H1 (cell line): ENCODE measurements around the gene SHISA8. TPM values are rescaled to one million over a fixed set of nuclear protein-coding genes. Genes with fewer than 3 reads are reported as not detected.

Source experiments
- CTCF ChIA-PET: fragments of 300-600 bp; sonication (Branson Sonifier 250); formaldehyde crosslinking; loops from one replicate; lab custom pipeline; 2021; ENCODE audit not compliant: partially characterized antibody; lab: Charles Lee
- POLR2A ChIA-PET: fragments of 300-600 bp; sonication (Branson Sonifier 250); formaldehyde crosslinking; loops from one replicate; lab custom pipeline; 2021; ENCODE audit warnings: inconsistent platforms; ENCODE audit not compliant: partially characterized antibody; lab: Charles Lee
- DNase-seq, 2 experiments: peaks; one replicate each; pipeline versions ENCODE4 v3.0.0 to v3.0.0-alpha.2; 2010 to 2022; ENCODE audit warnings: low spot score in 2 of 2, low read depth in 1 of 2, mixed read lengths in 1 of 2
- FAIRE-seq: peaks from 2 replicates; lab custom pipeline; 2011; peaks lifted over from hg19 to GRCh38; lab: Jason Lieb, UNC
- H2AFZ ChIP-seq: 2 replicates; pipeline ENCODE4 v1.8.1; 2012; ENCODE audit warnings: low read length, inconsistent platforms
- H2AK5ac ChIP-seq: 2 replicates; pipeline ENCODE4 v1.6.1; 2013; ENCODE audit warnings: low read depth, low read length
- H2BK120ac ChIP-seq: replicated peaks from 2 replicates; pipeline ENCODE3; 2013; ENCODE audit warnings: low read depth, low read length, inconsistent platforms
- H2BK12ac ChIP-seq: 2 replicates; pipeline ENCODE4 v1.6.1; 2013; ENCODE audit warnings: low read depth, low read length
- H2BK15ac ChIP-seq: 2 replicates; pipeline ENCODE4 v1.6.1; 2013; ENCODE audit warnings: low read length
- H2BK20ac ChIP-seq: 2 replicates; pipeline ENCODE4 v1.6.1; 2013; ENCODE audit warnings: low read length
- H2BK5ac ChIP-seq: 2 replicates; pipeline ENCODE4 v1.6.1; 2013; ENCODE audit warnings: low read depth, low read length
- H3K14ac ChIP-seq: 2 replicates; pipeline ENCODE4 v1.6.1; 2013; ENCODE audit warnings: inconsistent platforms; ENCODE audit not compliant: insufficient read length
- H3K18ac ChIP-seq: 2 replicates; pipeline ENCODE4 v1.6.1; 2013; ENCODE audit warnings: low read length; ENCODE audit errors: extremely low read depth
- H3K23ac ChIP-seq: 2 replicates; pipeline ENCODE4 v1.6.1; 2013; ENCODE audit warnings: inconsistent platforms; ENCODE audit not compliant: insufficient read length
- H3K23me2 ChIP-seq: 2 replicates; pipeline ENCODE4 v1.6.1; 2013; ENCODE audit warnings: low read depth, low read length
- H3K27ac ChIP-seq: 2 replicates; pipeline ENCODE4 v1.6.1; 2011; ENCODE audit warnings: low read depth, low read length, inconsistent platforms
- H3K27me3 ChIP-seq, 4 experiments: replicated peaks in 1 of 4; 1 replicate in 1 of 4; 2 replicates in 3 of 4; pipeline versions ENCODE4 v1.6.1 to v1.8.1; 2011 to 2013; ENCODE audit warnings: low read length in 3 of 4, mild to moderate bottlenecking in 3 of 4, inconsistent platforms in 2 of 4, mixed read lengths in 2 of 4, moderate library complexity in 1 of 4; ENCODE audit not compliant: control insufficient read depth in 3 of 4, insufficient read depth in 3 of 4; ENCODE audit errors: extremely low read depth in 1 of 4
- H3K36me3 ChIP-seq, 4 experiments: 2 replicates each; pipeline versions ENCODE4 v1.6.1 to v1.8.1; 2011 to 2013; ENCODE audit warnings: mild to moderate bottlenecking in 4 of 4, low read length in 3 of 4, moderate library complexity in 2 of 4, control low read depth in 1 of 4, inconsistent platforms in 1 of 4; ENCODE audit not compliant: insufficient read depth in 4 of 4, control insufficient read depth in 2 of 4
- H3K4ac ChIP-seq: replicated peaks from 2 replicates; pipeline ENCODE3; 2013; ENCODE audit warnings: low read length, low read depth, mixed read lengths, inconsistent platforms; ENCODE audit not compliant: insufficient read length
- H3K4me1 ChIP-seq, 4 experiments: replicated peaks in 1 of 4; 1 replicate in 1 of 4; 2 replicates in 3 of 4; pipeline versions ENCODE4 v1.6.1 to v1.8.1; 2011 to 2013; ENCODE audit warnings: low read length in 3 of 4, inconsistent platforms in 2 of 4, mixed read lengths in 1 of 4; ENCODE audit not compliant: insufficient read depth in 4 of 4, control insufficient read depth in 3 of 4
- H3K4me2 ChIP-seq, 2 experiments: 2 replicates each; pipeline versions ENCODE4 v1.6.1 to v1.8.1; 2011 to 2013; ENCODE audit warnings: low read depth in 2 of 2, low read length in 2 of 2, control low read depth in 1 of 2, inconsistent platforms in 1 of 2, mild to moderate bottlenecking in 1 of 2; ENCODE audit not compliant: insufficient read depth in 1 of 2
- H3K4me3 ChIP-seq, 4 experiments: fragments of 200-600, 300-600 bp in 1 of 4; sonication (generic), shearing (Covaris generic), sonication (Bioruptor Twin) in 1 of 4; 2 replicates each; pipeline versions ENCODE4 v1.5.1 to v1.8.1; 2011 to 2016; ENCODE audit warnings: low read length in 4 of 4, low read depth in 3 of 4, control low read depth in 2 of 4, inconsistent platforms in 2 of 4, mild to moderate bottlenecking in 2 of 4, mixed read lengths in 1 of 4, moderate library complexity in 1 of 4; ENCODE audit not compliant: insufficient read depth in 2 of 4; ENCODE audit errors: extremely low read depth in 1 of 4
- H3K56ac ChIP-seq: replicated peaks from 2 replicates; pipeline ENCODE3; 2013; ENCODE audit warnings: low read depth, mild to moderate bottlenecking, mixed read lengths, low read length, inconsistent platforms; ENCODE audit not compliant: insufficient read length
- H3K79me1 ChIP-seq: 2 replicates; pipeline ENCODE4 v1.6.1; 2013; ENCODE audit warnings: low read depth, low read length, control low read depth
- H3K79me2 ChIP-seq, 2 experiments: 2 replicates each; pipeline versions ENCODE4 v1.6.1 to v1.8.1; 2012 to 2013; ENCODE audit warnings: low read length in 2 of 2, mild to moderate bottlenecking in 2 of 2, inconsistent platforms in 1 of 2; ENCODE audit not compliant: insufficient read depth in 2 of 2, control insufficient read depth in 1 of 2
- H3K9ac ChIP-seq, 4 experiments: replicated peaks in 1 of 4; 1 replicate in 1 of 4; 2 replicates in 3 of 4; pipeline versions ENCODE4 v1.6.1 to v1.8.1; 2011 to 2013; ENCODE audit warnings: low read depth in 3 of 4, low read length in 3 of 4, control low read depth in 2 of 4, mild to moderate bottlenecking in 2 of 4, moderate library complexity in 2 of 4, inconsistent platforms in 1 of 4; ENCODE audit errors: extremely low read depth in 1 of 4
- H3K9me3 ChIP-seq, 2 experiments: 2 replicates each; pipeline versions ENCODE4 v1.6.1 to v1.8.1; 2012 to 2013; ENCODE audit warnings: mild to moderate bottlenecking in 2 of 2, moderate library complexity in 2 of 2, control low read depth in 1 of 2, inconsistent platforms in 1 of 2, low read depth in 1 of 2, low read length in 1 of 2, mixed read lengths in 1 of 2; ENCODE audit not compliant: insufficient read depth in 2 of 2
- H4K20me1 ChIP-seq, 2 experiments: replicated peaks in 1 of 2; 2 replicates each; pipeline versions ENCODE3 to v1.8.1; 2011 to 2013; ENCODE audit warnings: inconsistent platforms in 2 of 2, low read length in 2 of 2, mild to moderate bottlenecking in 1 of 2; ENCODE audit not compliant: insufficient read depth in 2 of 2, control insufficient read depth in 1 of 2
- H4K5ac ChIP-seq: 2 replicates; pipeline ENCODE4 v1.6.1; 2013; ENCODE audit warnings: low read length, low read depth, mixed read lengths, inconsistent platforms; ENCODE audit not compliant: insufficient read length
- H4K8ac ChIP-seq: 2 replicates; pipeline ENCODE4 v1.8.0; 2013; ENCODE audit warnings: mild to moderate bottlenecking, moderate library complexity, low read length, inconsistent platforms; ENCODE audit not compliant: insufficient read depth; ENCODE audit errors: extremely low read depth
- H4K91ac ChIP-seq: replicated peaks from 2 replicates; pipeline ENCODE3; 2013; ENCODE audit warnings: low read length, mixed read lengths, inconsistent platforms; ENCODE audit not compliant: insufficient read length
- ASH2L ChIP-seq: fragments of 200-600, 300-600 bp; sonication (generic); IDR thresholded peaks from one replicate; pipeline ENCODE4 v1.7.1; 2017; ENCODE audit warnings: low read length
- CHD2 ChIP-seq: IDR thresholded peaks from 2 replicates; pipeline ENCODE4 v1.6.1; 2012; ENCODE audit warnings: low read length, improper control_type of control experiment
- FOSL1 ChIP-seq: IDR thresholded peaks from 2 replicates; pipeline ENCODE4 v1.6.1; 2011; ENCODE audit warnings: mild to moderate bottlenecking, low read depth, low read length, moderate library complexity; ENCODE audit not compliant: insufficient read depth
- KDM4A ChIP-seq: IDR thresholded peaks from one replicate; pipeline ENCODE4 v1.7.1; 2012; ENCODE audit warnings: low read depth, mild to moderate bottlenecking, moderate library complexity, low read length, inconsistent platforms; ENCODE audit not compliant: severe bottlenecking
- MAFK ChIP-seq: IDR thresholded peaks from 2 replicates; pipeline ENCODE4 v1.6.1; 2012; ENCODE audit warnings: low read depth, mild to moderate bottlenecking, improper control_type of control experiment, low read length
- POLR2A ChIP-seq, 2 experiments: IDR thresholded peaks; 1 replicate in 1 of 2; 2 replicates in 1 of 2; pipeline ENCODE4 v1.6.1; 2011; ENCODE audit warnings: low read depth in 2 of 2, low read length in 2 of 2, mild to moderate bottlenecking in 2 of 2; ENCODE audit errors: control extremely low read depth in 1 of 2
- SUZ12 ChIP-seq: fragments of 200-600 bp; sonication (generic); IDR thresholded peaks from 2 replicates; pipeline ENCODE4 v1.6.1; 2012; ENCODE audit warnings: mild to moderate bottlenecking, inconsistent platforms, low read length, moderate library complexity, mixed read lengths
- TAF1 ChIP-seq: IDR thresholded peaks from 2 replicates; pipeline ENCODE4 v1.6.1; 2011; ENCODE audit warnings: mild to moderate bottlenecking, low read depth, low read length
- TEAD4 ChIP-seq: IDR thresholded peaks from 2 replicates; pipeline ENCODE4 v1.6.1; 2012; ENCODE audit warnings: low read depth, low read length, inconsistent platforms, mixed read lengths
- WGBS, 2 experiments: shearing (Covaris generic) in 1 of 2; methylation state at CpG; one replicate each; pipeline versions ENCODE4 v1.1.6 to v1.1.7; 2013 to 2015; ENCODE audit warnings: low lambda C conversion rate in 2 of 2, mixed read lengths in 2 of 2, inconsistent platforms in 1 of 2, low coverage in 1 of 2, missing lambda C conversion rate in 1 of 2; ENCODE audit not compliant: insufficient replicate concordance in 2 of 2, insufficient coverage in 1 of 2, insufficient read length in 1 of 2; ENCODE audit errors: extremely low coverage in 1 of 2, missing lambda C conversion rate in 1 of 2; 5-methylcytosine and 5-hydroxymethylcytosine counted together
- polyA plus RNA-seq, 7 experiments: library from polyadenylated mRNA; depleted of rRNA in 3 of 7; stranded (reverse) in 5 of 7; unstranded in 2 of 7; fragments of >200 nt in 5 of 7; fragments of 200-250 nt in 2 of 7; gene quantifications; 1 replicate in 5 of 7; 2 replicates in 1 of 7; 4 replicates in 1 of 7; pipeline versions ENCODE4 v1.2.1 to v1.2.3, GENCODE V29; 2011 to 2013; ENCODE audit warnings: missing spikeins in 2 of 7, mixed read lengths in 2 of 7
- total RNA-seq: library from RNA; stranded (reverse); fragmentation: NEBNext Ultra II Directional; extraction: Animal tissue kit (Norgen Biotek cat#: 25700); gene quantifications from 2 replicates; pipeline ENCODE4 v1.2.1, GENCODE V29; 2021
- TF ChIP-seq, protein P1 (sequence below): IDR thresholded peaks from 2 replicates; pipeline ENCODE4 v1.6.1; 2011; ENCODE audit warnings: low read depth, mild to moderate bottlenecking, low read length; ENCODE audit not compliant: insufficient read depth

Gene SHISA8
- total and polyA plus RNA-seq, 2 of the 8 experiments (the other 6 are each of a cell fraction or from before 2014, with no cell fraction given) = 0.14 to 0.89 TPM

DNA sequence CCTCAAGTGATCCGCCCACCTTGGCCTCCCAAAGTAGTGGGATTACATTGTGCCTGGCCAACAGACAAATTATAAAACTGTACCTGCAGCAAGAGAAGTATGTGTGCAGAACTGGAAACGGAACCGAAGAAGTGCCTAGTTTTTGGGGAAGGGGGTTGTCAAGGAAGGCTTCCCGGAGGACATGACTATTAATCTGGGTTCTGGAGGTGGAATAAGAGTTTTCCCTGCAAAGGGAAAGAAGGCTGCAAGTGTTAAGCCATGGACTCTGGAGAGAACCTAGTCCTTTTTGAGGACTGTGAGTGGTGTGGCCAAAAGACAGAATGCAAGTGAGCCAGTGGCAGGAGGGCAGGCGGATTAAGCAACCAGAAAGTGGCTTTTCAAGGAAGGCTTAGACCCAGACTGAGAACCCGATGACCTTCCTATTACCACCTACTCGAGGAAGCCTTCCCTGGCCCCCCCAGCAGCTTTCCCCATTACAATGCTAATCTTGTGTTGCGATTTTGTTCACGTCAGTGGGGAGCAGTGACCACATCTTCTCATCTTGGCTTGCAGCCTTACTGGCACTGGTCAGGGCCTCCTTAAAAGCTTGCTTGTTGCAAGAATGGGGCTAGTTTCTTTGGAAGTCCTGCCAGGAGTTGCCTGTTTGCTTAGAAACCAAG lies 48.7 kb upstream of the SHISA8 start:
- CTCF ChIA-PET = interaction anchor here (0.6 to 10.8 kb wide), 9 partner anchors 12 to 154 kb away, joined by 3 to 116 read pairs (median 3); partner anchors contain the start of genes CENPM, NAGA and NDUFA6
- H3K23ac ChIP-seq = no peak overlapping the region
- POLR2A ChIA-PET = interaction anchor here (1.3 to 1.7 kb wide), 2 partner anchors 17 to 38 kb away, joined by 3 to 6 read pairs; partner anchors contain the start of gene CENPM
- H3K23me2 ChIP-seq = no peaks in the 10 kb centered on the region
- no peak overlapping the region for H2BK15ac ChIP-seq
- no peak overlapping the region for H3K4me3 ChIP-seq
- FAIRE-seq = no peak
- no peak overlapping the region for H3K4ac ChIP-seq
- H4K5ac ChIP-seq = no peak overlapping the region
- H2BK120ac ChIP-seq = no peak overlapping the region
- H4K91ac ChIP-seq = no peak overlapping the region
- H4K8ac ChIP-seq = no peak overlapping the region
- H3K79me1 ChIP-seq = no peaks in the 10 kb centered on the region
- H3K4me2 ChIP-seq = peak overlapping the region in 1 of 2 experiments; percentile 9; a peak in 1 of 4 replicates
- no peak overlapping the region for H2BK5ac ChIP-seq
- DNase-seq = no peak
- TF ChIP-seq, protein P1, sequence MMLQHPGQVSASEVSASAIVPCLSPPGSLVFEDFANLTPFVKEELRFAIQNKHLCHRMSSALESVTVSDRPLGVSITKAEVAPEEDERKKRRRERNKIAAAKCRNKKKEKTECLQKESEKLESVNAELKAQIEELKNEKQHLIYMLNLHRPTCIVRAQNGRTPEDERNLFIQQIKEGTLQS = no peak
- TF ChIP-seq KDM4A (no peak), CHD2 (no peak), ASH2L (no peak), TEAD4 (no peak), FOSL1 (no peak), SUZ12 (no peak), POLR2A (IDR thresholded peaks at IDR 0.05; ENCODE audit: control extremely low read depth in 1 of 2, low read depth in 2 of 2, low read length in 2 of 2) (no peak), TAF1 (no peak), MAFK (no peak)
- TF ChIP-seq, all 59 proteins: peak for 0
- Histone ChIP-seq H3K9ac (no peak overlapping the region), H3K27me3 (no peaks in the 10 kb centered on the region), H3K36me3 (no peaks in the 10 kb centered on the region), H3K9me3 (no peaks in the 10 kb centered on the region), H3K79me2 (no peaks in the 10 kb centered on the region), H3K14ac (no peak overlapping the region), H4K20me1 (no peaks in the 10 kb centered on the region), H2BK20ac (no peak overlapping the region), H3K18ac (no peak overlapping the region; the same call in none of the 2 replicates), H2AFZ (no peak overlapping the region), H2BK12ac (no peak overlapping the region), H2AK5ac (no peak overlapping the region), H3K4me1 (peaks cover 0 to 8% (median 3%) of the 10 kb centered on the region in 4 experiments; a peak in 5 of 7 replicates), H3K56ac (no peak overlapping the region), H3K27ac (no peak overlapping the region)
- WGBS, 2 experiments = 73% methylated on average over 9 of the region's 9 CpGs; no CpG with 5 or more reads in 1 of the 2 experiments
